Kidney tubule cell (primary cell): ENCODE data around the gene GZMM.

ENCODE experiments used
- DNase-seq: peaks from one replicate; pipeline ENCODE4 v3.0.0-alpha.2; 2018; ENCODE audit warnings: low spot score

Gene GZMM

GRCh38 chr19:543910-544608 lies at the start of gene GZMM:
Gene GZMM (plus strand): TSS chr19:544053. CDS start chr19:544072, 19 bp downstream.
- DNase-seq, result no peak

- no peak for DNase-seq
Observed at GRCh38 chr19:494171-495080, 49.4 kb upstream of the GZMM start.

- no peak for DNase-seq
Observed at GRCh38 chr19:495081-495401, 48.8 kb upstream of the GZMM start.

GRCh38 chr19:495402-496111 lies 48.3 kb upstream of the GZMM start:
- no peak for DNase-seq

- no peak for DNase-seq
Observed at GRCh38 chr19:496112-496665, 47.7 kb upstream of the GZMM start, which contains the start of gene MADCAM1. Gene MADCAM1 (plus strand): TSS chr19:496486. CDS start chr19:496500, 14 bp downstream.

- no peak for DNase-seq
Observed at GRCh38 chr19:496986-497385, 46.9 kb upstream of the GZMM start.

GRCh38 chr19:497491-497868 lies 46.4 kb upstream of the GZMM start:
- DNase-seq, result no peak

GRCh38 chr19:497869-498510 lies 45.9 kb upstream of the GZMM start:
- no peak for DNase-seq

GRCh38 chr19:498511-498891 lies 45.4 kb upstream of the GZMM start:
- DNase-seq, result no peak

- no peak for DNase-seq
Observed at GRCh38 chr19:498977-499623, 44.8 kb upstream of the GZMM start.

- no peak for DNase-seq
Observed at GRCh38 chr19:501646-502045, 42.2 kb upstream of the GZMM start.

GRCh38 chr19:504616-505015 lies 39.2 kb upstream of the GZMM start:
- DNase-seq, result no peak

GRCh38 chr19:506404-507285 lies 37.2 kb upstream of the GZMM start:
- DNase-seq, result peak; percentile 92

GRCh38 chr19:507286-508203 lies 36.3 kb upstream of the GZMM start, which contains the start of gene TPGS1:
Gene TPGS1 (plus strand): TSS chr19:507497. CDS start chr19:507507, 10 bp downstream.
- peak; percentile 100 for DNase-seq

GRCh38 chr19:508204-509150 lies 35.4 kb upstream of the GZMM start:
- DNase-seq, result no peak

- DNase-seq, result peak; percentile 84
Observed at GRCh38 chr19:510606-511100, 33.2 kb upstream of the GZMM start.

GRCh38 chr19:511101-511851 lies 32.6 kb upstream of the GZMM start:
- DNase-seq, result no peak
